GM23338 (cell line): ENCODE measurements around the gene EMC6.

Experiments
- CREB1 ChIP-seq: fragments of 250-450 bp; sonication (Bioruptor Pico); IDR thresholded peaks from 2 replicates; pipeline ENCODE4 v1.5.0; 2020; ENCODE audit warnings: low read depth, mild to moderate bottlenecking, moderate library complexity
- ETS1 ChIP-seq: IDR thresholded peaks from 2 replicates; pipeline ENCODE4 v1.6.1; 2016; ENCODE audit warnings: antibody characterized with exemption
- EZH2 ChIP-seq: fragments of 200-600 bp; sonication (generic); IDR thresholded peaks from one replicate; pipeline ENCODE4 v1.8.0; 2017; ENCODE audit warnings: antibody characterized with exemption, mild to moderate bottlenecking, low read depth; ENCODE audit not compliant: unreplicated experiment
- EZH2phosphoT487 ChIP-seq: fragments of 200-600 bp; sonication (generic); IDR thresholded peaks from one replicate; pipeline ENCODE4 v1.8.1; 2018; ENCODE audit warnings: antibody characterized with exemption; ENCODE audit not compliant: unreplicated experiment
- POLR2AphosphoS5 ChIP-seq: IDR thresholded peaks from 2 replicates; pipeline ENCODE4 v1.6.1; 2016; ENCODE audit warnings: antibody characterized with exemption, low read depth
- REST ChIP-seq: IDR thresholded peaks from one replicate; pipeline ENCODE4 v1.6.1; 2018; ENCODE audit warnings: antibody characterized with exemption; ENCODE audit not compliant: unreplicated experiment
- ZNF114 ChIP-seq: fragments of 250-450 bp; sonication (Bioruptor Pico); IDR thresholded peaks from 2 replicates; pipeline ENCODE4 v1.5.0; 2020; ENCODE audit warnings: mild to moderate bottlenecking, moderate library complexity
- TF ChIP-seq, protein P1 (sequence below), 2 experiments: fragments of 200-600 bp in 1 of 2; sonication (generic) in 1 of 2; conservative IDR thresholded peaks; 2 replicates each; pipeline versions ENCODE4 v1.5.1 to v1.6.1; 2016 to 2017; ENCODE audit warnings: antibody characterized with exemption in 2 of 2, low read depth in 2 of 2, mild to moderate bottlenecking in 2 of 2, moderate library complexity in 1 of 2

- TF ChIP-seq, protein P1, sequence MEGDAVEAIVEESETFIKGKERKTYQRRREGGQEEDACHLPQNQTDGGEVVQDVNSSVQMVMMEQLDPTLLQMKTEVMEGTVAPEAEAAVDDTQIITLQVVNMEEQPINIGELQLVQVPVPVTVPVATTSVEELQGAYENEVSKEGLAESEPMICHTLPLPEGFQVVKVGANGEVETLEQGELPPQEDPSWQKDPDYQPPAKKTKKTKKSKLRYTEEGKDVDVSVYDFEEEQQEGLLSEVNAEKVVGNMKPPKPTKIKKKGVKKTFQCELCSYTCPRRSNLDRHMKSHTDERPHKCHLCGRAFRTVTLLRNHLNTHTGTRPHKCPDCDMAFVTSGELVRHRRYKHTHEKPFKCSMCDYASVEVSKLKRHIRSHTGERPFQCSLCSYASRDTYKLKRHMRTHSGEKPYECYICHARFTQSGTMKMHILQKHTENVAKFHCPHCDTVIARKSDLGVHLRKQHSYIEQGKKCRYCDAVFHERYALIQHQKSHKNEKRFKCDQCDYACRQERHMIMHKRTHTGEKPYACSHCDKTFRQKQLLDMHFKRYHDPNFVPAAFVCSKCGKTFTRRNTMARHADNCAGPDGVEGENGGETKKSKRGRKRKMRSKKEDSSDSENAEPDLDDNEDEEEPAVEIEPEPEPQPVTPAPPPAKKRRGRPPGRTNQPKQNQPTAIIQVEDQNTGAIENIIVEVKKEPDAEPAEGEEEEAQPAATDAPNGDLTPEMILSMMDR (conservative IDR thresholded peaks at IDR 0.05; ENCODE audit: low read depth in 2 of 2) = no peak
- TF ChIP-seq ZNF114 (CRISPR knock-in tag) (no peak), EZH2 (no peak), REST (no peak), CREB1 (no peak), POLR2AphosphoS5 (no peak), EZH2phosphoT487 (no peak), ETS1 (no peak)
These were observed 12.8 kb upstream of the EMC6 start for GRCh38 chr17:3655766-3656165.
